NCI-H2171 (cell line): ENCODE measurements around the gene HCRTR2.
"Not testable (repeated sequence)": the region's sequence is repeated elsewhere in the genome, so short reads cannot be mapped to it uniquely, and the experiment has no call there.

Experiments used
- DNase-seq: peaks from one replicate; lab custom pipeline; 2025; lab: John Stamatoyannopoulos, UW

The HCRTR2 gene

GRCh38 chr6:55174211-55175026 is at the start of gene HCRTR2:
TSS of gene HCRTR2 (plus strand) at chr6:55174515. CDS start at chr6:55174588, 73 bp downstream.
- no peak for DNase-seq

DNA sequence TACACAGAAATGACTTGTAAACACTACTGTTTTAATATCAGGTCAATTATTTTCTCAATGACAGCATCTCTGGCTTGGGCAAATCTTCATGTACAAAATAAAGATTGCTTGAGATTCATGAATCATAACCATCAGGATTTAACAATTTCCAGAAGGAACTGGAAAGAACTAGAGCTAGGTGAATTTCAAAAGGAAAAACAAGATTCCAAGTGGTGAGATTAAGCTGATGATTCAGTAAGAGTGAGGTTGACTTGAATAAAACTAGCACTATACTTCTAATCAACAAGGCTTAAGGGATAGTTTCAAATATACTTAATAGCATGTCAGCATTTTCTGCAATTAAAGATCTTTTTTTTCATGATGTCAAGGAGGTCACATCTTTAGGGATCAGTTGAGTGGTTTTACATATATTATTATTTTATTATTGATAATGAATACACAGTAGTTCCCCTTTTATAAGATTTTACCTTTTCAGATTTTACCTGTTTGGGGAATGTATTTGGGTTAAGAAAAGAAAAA is 43.5 kb upstream of the HCRTR2 start:
- DNase-seq = no peak

- no peak for DNase-seq
Measured at GRCh38 chr6:55131616-55132015, 42.7 kb upstream of the HCRTR2 start.

DNA sequence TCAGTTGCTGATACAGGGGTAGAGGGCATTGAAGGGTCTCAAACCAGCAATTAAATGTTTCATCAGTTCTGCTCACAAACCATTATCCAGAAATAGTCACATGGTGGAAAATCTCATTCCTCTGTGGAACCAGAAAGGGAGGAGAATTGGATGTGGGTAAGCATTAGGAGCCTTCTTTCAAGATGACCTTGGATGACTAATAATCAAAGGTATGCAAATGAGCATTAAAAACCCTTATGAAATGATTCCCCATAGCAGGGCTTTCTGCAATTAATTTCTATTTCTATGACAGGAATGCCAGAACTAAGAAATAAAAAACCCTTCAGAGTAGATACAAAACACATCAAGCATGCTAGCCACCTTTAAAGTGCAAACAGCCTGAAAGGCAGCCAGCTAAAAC is 37.4 kb upstream of the HCRTR2 start:
- DNase-seq = no peak

GRCh38 chr6:55137929-55138693 is 36.2 kb upstream of the HCRTR2 start:
- no peak for DNase-seq

GRCh38 chr6:55141611-55142010 is 32.7 kb upstream of the HCRTR2 start:
- DNase-seq = no peak

DNA sequence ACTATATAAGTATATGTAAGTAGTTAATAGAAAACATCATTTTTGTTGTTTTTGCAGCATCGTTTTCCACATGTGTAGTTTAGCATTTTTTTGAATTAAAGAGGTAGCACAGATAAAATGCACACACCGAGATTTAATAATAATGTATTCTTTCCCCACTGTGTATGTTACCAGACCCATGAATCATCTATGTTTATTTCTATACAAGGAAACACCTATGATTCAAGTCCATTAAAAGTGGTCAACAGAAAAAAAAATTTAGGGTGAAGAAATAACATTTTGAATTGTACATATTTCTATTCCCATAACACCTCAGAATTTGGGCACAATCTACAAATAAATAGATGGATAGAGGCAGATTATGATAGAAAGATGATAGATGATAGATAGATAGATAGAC is 31.7 kb upstream of the HCRTR2 start:
- DNase-seq = no peak

DNA sequence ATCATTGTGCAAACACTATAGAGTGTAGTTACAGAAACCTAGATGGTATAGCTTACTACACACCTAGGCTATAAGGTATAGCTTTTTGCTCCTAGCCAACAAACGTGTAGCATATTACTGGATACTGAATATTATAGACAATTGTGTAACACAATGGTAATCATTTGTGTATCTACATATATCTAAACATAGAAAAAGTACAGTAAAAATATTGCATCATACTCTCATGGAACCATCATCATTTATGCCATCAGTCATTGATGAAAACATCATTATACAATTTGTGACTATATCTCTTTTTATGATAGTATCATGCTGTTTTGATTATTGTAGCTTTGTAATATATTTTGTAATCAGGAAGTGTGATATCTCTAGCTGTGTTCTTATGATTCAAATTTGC is 21.0 kb upstream of the HCRTR2 start:
- DNase-seq = no peak

DNA sequence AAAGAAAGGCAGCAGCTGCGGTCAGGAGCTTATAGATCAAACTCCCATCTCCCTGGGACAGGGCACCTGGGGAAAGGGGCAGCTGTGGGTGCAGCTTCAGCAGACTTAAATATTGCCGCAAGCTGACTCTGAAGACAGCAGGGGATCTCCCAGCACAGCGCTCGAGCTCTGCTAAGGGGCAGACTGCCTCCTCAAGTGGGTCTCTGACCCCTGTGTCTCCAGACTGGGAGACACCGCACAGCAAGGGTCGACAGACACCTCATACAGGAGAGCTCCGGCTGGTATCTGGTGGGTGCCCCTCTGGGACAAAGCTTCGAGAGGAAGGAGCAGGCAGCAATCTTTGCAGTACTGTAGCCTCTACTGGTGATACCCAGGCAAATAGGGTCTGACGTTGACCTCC is 15.5 kb upstream of the HCRTR2 start:
- DNase-seq = not testable (repeated sequence)

DNA sequence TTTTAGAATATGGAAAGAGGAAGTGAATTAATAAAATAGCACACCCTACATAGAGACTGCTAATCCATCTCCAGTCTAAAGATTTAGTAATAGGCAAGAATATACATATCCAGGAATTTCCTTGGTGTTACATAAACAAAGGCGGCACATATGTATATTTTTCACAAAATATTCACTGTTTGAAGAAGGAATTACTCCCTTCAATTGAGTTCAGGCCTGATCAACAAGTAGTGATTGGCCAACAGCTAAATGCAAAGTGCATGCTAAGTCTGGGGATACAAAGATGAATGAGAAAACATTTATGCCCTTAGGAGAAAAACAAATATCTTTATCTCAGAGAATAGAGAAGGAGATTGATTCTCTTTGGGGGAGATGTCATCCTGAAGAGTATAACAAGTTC is 6.5 kb upstream of the HCRTR2 start:
- DNase-seq = no peak

DNA sequence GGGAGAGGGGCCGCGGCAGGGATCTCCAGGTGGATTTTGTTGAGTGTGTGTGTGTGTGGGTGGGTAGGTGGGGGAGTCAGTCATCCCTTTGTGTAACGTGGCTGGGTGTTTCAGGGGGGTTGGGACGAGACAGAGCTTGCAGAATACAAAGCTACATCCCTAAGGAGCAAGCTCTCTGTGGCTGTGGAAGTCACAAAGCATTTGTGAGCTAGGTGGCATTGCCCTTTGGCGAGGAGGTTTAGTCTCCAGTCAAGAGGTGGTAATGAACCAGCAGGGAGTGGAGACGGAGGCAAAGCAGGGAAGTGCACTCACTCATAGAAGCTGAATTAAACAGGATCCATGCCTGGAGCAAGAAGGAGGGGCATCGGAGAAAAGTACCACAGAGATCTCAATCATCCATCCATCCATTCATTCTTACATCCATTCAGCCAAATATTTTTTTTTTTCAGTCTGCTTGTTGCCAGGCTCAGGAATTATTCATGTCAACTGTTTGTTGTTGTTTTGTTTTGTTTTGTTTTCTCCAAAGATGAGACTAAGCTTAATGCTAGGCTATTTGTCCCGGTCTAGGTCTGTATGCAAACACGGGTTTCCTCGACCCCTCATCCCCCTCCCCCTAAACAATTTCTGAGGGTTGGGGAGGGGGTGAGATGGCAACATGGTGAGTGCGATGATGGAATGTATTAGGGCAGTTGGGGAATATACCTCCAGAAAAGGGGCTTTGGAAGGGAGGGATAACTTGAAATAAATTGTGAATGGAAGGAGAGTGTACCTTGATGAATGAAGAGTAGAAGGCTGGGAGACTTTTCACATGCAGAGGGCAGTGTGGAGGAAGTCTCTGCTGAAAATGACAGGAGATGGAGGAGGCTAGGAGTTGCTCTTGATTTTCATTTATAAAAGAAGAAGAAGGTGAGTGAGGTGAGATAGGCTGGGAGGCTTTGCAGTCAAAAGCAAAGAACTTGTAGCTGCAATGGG is 1.0 kb downstream of the HCRTR2 start:
- DNase-seq = no peak

DNA sequence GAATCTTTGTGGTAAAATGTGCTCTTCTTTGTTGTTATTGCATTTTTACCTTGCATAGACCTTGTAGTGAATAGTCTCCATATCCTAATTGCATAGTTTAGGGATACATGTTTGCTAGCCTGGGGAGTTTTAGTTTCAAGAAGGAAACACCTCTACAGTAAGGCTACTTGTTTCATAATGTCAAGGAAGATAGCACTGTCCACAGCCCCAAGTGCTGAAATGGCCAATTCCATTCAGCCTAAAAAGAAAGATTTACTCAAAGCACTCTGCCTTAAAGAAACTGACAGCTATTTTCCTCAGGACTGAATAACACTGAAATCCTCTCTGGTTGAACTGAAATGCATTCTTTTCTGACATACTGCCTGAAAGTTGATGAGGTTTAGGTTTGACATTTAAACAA is 2.6 kb downstream of the HCRTR2 start:
- no peak for DNase-seq

GRCh38 chr6:55180258-55180657 is 5.9 kb downstream of the HCRTR2 start:
- no peak for DNase-seq

DNA sequence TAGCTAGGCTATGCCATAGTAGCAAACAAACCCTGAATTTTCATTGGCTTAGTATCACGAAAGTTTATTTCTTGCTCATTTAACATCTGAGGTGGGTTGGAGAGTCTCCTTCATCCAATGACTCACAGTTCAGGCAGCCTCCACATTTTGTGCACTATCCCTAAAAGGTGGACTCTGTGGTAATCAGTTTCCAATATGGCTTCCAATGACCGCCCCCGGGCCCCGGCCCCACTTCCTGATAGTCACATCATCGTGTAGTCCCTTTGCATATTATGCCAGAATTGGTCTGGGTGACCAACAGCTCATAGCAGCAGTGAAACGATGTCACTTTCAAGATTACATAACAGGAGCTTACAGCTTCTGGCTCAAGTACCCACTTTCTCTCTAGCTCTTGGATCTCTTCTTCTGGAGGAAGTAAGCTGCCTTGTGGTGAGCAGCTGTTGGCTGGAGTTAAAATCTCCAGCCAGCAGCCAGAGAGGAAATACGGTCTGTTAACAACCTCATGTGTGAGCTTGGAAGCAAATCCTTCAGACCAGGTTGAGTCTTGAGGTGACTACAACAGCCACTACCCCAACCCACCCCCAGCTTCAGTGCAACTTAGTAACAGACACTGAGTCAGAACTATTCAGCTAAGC is 7.8 kb downstream of the HCRTR2 start:
- DNase-seq = no peak

DNA sequence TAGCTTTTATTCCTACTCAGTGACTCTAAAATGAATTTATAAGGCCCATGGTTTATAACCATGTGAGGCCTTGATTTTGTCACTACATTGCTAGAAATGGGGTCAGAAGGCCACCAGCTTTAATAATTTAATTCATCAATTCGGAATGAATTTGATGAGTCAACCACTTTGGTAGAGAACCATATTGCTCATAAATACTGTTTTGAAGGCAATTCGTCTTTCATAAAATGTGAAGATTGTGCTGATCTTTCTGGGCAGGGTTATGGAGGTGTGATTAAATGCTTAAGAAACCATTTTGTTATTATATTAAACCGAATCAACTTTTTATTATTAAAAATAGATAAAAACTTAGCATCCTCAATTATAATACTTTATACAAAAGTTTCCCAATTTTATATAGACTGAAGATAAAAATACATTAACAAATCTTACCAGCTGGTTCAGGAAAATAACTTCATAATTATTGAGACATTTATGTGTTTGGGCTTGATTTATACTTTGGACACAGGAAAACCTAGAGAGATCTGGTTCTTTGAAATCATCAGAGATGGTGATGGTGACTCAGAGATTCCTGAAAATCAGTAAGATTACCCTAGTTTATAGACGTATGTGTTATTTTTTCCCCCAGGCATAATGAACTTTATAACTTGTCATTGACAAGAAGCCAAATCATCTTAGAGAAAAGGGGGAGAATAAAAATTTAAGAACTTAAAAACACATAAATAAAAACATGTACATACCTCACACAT is 10.6 kb downstream of the HCRTR2 start:
- no peak for DNase-seq

DNA sequence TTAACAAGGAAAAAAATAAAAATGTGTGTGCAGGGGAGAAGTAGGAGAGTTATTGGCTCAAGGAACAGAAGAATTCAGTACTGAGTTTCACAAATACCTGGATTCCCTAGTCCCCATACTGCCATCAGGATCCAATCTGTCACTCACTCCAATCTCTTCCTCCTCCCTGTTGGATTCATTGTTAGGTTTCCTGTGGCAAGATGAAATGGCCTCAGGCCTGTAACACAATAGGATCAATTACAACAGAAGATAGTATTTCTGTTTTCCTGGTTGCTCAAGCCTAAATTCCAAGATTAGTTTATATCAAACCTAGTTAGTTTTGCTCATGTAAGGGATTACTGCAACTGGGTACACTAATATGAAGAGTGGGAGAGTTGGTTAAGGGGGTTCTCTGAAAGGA is 24.4 kb downstream of the HCRTR2 start:
- DNase-seq = no peak

DNA sequence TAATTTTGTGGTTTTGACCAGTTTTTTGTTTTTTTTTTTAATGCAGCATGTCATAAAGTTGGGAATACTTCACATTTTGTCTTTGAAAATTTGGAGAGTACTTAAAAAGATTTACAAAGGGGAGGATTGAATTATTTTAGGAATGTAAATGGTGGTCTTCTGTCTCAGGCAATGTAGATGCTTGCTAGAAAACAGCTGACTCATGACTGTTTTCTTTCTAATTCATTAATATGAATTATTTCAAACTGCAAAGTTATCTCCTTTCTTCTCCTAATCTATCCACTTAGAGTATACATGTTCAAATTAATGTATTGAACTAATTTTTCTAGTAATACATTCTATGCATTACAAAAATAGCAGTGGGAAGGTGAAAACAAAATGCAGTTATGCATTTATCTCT is 24.9 kb downstream of the HCRTR2 start:
- no peak for DNase-seq

DNA sequence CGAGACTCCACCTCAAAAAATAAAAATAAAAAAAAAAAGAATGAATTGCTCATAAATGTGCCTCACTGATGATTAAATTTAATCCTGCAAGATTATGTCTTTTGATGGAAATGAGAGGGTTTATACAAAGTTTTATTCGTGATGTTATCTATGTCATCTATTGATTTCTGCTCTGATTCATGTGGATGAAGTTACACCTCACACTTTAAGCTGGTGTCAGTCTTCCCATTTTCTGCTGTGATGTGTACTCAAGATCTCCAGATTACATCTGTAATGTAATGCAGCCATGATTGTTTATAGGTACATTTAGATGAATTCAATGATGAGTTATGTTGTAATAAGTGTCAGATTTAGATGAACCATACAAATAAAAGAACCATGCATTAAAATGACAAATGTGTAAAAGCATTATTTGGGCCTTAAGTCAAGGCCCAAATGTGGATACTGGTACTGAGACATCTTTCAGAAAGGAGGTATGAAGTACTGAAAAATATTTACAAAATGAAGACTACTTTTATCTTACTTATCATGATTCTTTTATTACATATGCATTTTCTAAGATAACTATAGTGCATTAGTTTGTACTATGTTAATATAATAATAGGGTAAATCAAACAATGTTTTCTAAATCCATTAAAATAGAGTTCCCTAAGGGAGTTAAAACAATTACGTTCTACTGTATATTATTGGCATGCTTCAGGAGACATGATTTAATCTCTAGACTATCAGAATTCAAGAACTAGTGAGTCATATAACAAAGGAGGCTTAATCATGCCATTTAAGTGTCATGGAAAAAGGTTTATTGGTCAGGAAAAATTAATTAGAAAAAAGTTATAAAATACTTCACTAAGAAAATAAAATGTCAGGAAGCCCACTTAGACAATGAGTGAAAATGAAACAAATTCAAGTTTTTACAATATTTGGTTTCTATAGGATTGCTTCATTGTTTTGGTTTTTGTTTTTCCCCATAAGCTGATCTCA is 34.5 kb downstream of the HCRTR2 start:
- DNase-seq = no peak

- no peak for DNase-seq
Measured at GRCh38 chr6:55210952-55211351, 36.6 kb downstream of the HCRTR2 start.

GRCh38 chr6:55212156-55212555 is 37.8 kb downstream of the HCRTR2 start:
- DNase-seq = no peak
